Ureter (tissue), 1 donor: ENCODE data around the gene RMC1. TPM values are rescaled to one million over a fixed set of nuclear protein-coding genes. Genes with fewer than 3 reads are reported as not detected.

Experiments
- total RNA-seq: library from RNA; stranded (reverse); gene quantifications from one replicate; pipeline ENCODE4 v1.2.4, GENCODE V29; 2023
- donor health status: DM: yes; HTN: yes; CAD: no.

Gene RMC1
- total RNA-seq, 1 donor from 2014 or later, result 27.5 TPM

Other genes with a start within 250 kb of the RMC1 start
- gene RIOK3, start 50.2 kb upstream of the RMC1 start, total RNA-seq, result 73.4 TPM
- 42.0 TPM for gene NPC1, start 83.0 kb downstream of the RMC1 start, total RNA-seq
- gene ANKRD29, start 159.4 kb downstream of the RMC1 start, total RNA-seq, result 8.0 TPM
- 28.7 TPM for gene LAMA3, start 185.9 kb downstream of the RMC1 start, total RNA-seq